Lung (tissue), 12 donors: ENCODE results near the gene MBOAT1. TPM values are rescaled to one million over a fixed set of nuclear protein-coding genes. Genes with fewer than 3 reads are reported as not detected.

Experiments used
- ATAC-seq: fragments of 200-7000 bp; cut with Tn5 transposase; one replicate; pipeline ENCODE4 v1.9.1; 2020; ENCODE audit warnings: moderate number of reproducible peaks; ENCODE audit not compliant: insufficient read depth, low FRiP score
- DNase-seq, 3 donors: peaks; one replicate each; pipeline ENCODE4 v3.0.0-alpha.2; 2013 to 2017
- H3K27ac ChIP-seq, 2 donors: one replicate each; pipeline ENCODE4 v1.5.1; 2013; ENCODE audit warnings: mild to moderate bottlenecking in 2 of 2, moderate library complexity in 2 of 2, control low read depth in 1 of 2, inconsistent platforms in 1 of 2, low read depth in 1 of 2, low read length in 1 of 2
- H3K27me3 ChIP-seq, 3 donors: one replicate each; pipeline ENCODE4 v1.5.1; 2013; ENCODE audit warnings: low read length in 2 of 3; ENCODE audit not compliant: control insufficient read depth in 3 of 3, insufficient read depth in 3 of 3
- H3K36me3 ChIP-seq, 4 donors: one replicate each; pipeline ENCODE4 v1.5.1; 2013; ENCODE audit warnings: low read length in 4 of 4, mild to moderate bottlenecking in 1 of 4, moderate library complexity in 1 of 4; ENCODE audit not compliant: control insufficient read depth in 4 of 4, insufficient read depth in 4 of 4
- H3K4me1 ChIP-seq, 5 donors: one replicate each; pipeline ENCODE4 v1.5.1; 2013; ENCODE audit warnings: low read length in 5 of 5, mild to moderate bottlenecking in 2 of 5, moderate library complexity in 1 of 5; ENCODE audit not compliant: control insufficient read depth in 5 of 5, insufficient read depth in 5 of 5
- H3K4me3 ChIP-seq: one replicate; pipeline ENCODE4 v1.5.1; 2013; ENCODE audit warnings: mild to moderate bottlenecking, control low read depth, moderate library complexity
- H3K9ac ChIP-seq, 2 donors: one replicate each; pipeline ENCODE4 v1.5.1; 2013; ENCODE audit warnings: low read length in 2 of 2, control low read depth in 1 of 2; ENCODE audit not compliant: insufficient read depth in 1 of 2
- H3K9me3 ChIP-seq, 4 donors: one replicate each; pipeline ENCODE4 v1.5.1; 2013; ENCODE audit warnings: low read length in 3 of 4, mild to moderate bottlenecking in 1 of 4, moderate library complexity in 1 of 4; ENCODE audit not compliant: control insufficient read depth in 4 of 4, insufficient read depth in 3 of 4
- CTCF ChIP-seq: IDR thresholded peaks from 2 replicates; pipeline ENCODE4 v1.5.1; 2012; ENCODE audit warnings: mild to moderate bottlenecking; ENCODE audit errors: control extremely low read depth, extremely low read depth
- WGBS, 2 donors: extraction: QIAGEN DNeasy Blood & Tissue Kit; methylation state at CpG; one replicate each; pipeline ENCODE4 v1.1.7; 2013; 5-methylcytosine and 5-hydroxymethylcytosine counted together
- polyA plus RNA-seq, 2 donors: library from polyadenylated mRNA; stranded (reverse); fragments of 200-250 nt; gene quantifications; one replicate each; pipeline ENCODE4 v1.2.1, GENCODE V29; 2013
- total RNA-seq, 2 donors: library from RNA; depleted of rRNA in 1 of 2; stranded (reverse); fragments of >200 nt in 1 of 2; gene quantifications; one replicate each; pipeline ENCODE4 v1.2.1, GENCODE V29; 2014 to 2021
- donor health status: control.
- donor health status: control.
- donor health status: Bipolar disorder and iron deficiency.
- donor health status: healthy.
- donor health status: DM: yes; HTN: yes; CAD: no.

Gene MBOAT1
- total and polyA plus RNA-seq, 4 donors = 2.3 to 27.4 (median 8.7) TPM

DNA sequence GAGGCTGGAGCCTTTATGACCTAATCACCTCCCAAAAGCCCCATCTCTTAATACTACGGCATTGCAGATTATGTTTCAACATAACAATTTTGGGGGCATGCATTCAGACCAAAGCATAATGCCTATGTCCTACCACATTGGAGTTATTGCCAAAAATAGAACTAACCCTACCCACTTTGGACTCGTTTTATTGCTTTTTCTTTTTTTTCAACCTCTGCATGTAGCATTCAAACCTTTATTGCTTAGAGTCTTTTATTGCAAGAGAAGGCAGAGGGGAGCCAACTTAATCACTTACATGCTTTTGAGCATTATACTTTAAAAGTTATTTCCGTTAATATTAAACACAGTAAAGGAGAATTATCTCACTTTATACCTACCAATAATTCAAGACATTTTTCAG is 8.1 kb upstream of the MBOAT1 start:
- no peak for TF ChIP-seq CTCF
- no peaks in the 10 kb centered on the region for H3K36me3 ChIP-seq
- H3K9ac ChIP-seq = no peak overlapping the region
- H3K9me3 ChIP-seq = no peaks in the 10 kb centered on the region
- H3K27me3 ChIP-seq = no peaks in the 10 kb centered on the region
- 88 to 94% methylated on average over 3 of the region's 3 CpGs for WGBS, 2 donors
- ATAC-seq (no peak), DNase-seq (no peak)
- no peak overlapping the region for H3K27ac ChIP-seq
- peaks cover 0 to 9% (median 1%) of the 10 kb centered on the region in 5 donors for H3K4me1 ChIP-seq
- no peak overlapping the region for H3K4me3 ChIP-seq

DNA sequence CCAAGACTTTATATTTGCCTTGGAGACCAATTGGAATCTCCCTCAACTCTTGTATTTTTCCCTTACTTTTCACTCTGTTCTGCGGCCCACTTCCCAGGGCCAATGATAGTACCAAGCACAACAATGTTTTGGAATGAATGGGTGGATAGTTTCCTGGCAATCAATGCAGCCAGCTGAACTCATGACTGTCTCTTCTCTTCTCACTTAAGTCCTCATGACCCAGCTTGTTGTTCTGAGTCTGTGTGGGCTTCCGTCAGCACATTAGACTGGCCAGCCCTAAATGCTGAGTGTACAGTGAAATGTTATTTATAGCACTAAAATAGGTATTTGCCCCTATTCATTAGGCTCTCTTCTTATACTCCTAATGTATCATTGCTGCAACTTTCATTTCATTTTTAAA is 5.6 kb upstream of the MBOAT1 start:
- peak in 2 of 3 donors; percentile 16 to 37 for DNase-seq
- no peak for TF ChIP-seq CTCF
- Histone ChIP-seq H3K4me3 (no peak overlapping the region), H3K36me3 (no peaks in the 10 kb centered on the region), H3K9me3 (no peaks in the 10 kb centered on the region), H3K4me1 (peaks cover 1 to 16% (median 6%) of the 10 kb centered on the region in 5 donors), H3K27me3 (no peaks in the 10 kb centered on the region), H3K27ac (peak overlapping the region in 1 of 2 donors; percentile 79), H3K9ac (no peak overlapping the region)
- 80 to 94% methylated on average over 2 of the region's 2 CpGs for WGBS, 2 donors
- ATAC-seq = no peak

DNA sequence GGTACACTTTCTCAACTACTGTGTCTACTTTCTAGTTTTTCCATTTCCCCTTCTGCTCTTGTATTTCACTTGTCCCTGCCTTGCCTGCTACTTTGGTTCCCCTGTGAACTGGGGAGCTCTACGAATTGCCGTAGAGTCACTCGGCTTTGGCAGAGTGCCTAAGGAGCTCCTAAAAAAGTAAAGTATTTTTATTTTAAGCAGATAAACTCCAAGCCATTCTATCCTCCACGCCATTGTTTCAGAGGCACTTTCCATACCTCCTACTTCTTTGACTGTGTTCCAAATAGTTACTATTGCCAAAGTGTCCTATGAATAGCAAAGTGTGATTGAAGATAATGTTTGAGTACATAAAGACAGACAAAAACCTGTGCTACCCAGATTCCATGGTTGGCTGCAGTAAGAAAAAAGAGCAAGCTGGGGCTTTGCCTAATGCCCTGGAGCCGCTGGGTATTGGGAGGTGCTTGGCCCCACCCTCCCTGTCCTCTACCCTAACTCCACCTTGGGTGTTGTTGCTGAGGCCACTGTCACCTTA is 5.1 kb upstream of the MBOAT1 start:
- Histone ChIP-seq H3K9me3 (no peaks in the 10 kb centered on the region), H3K9ac (no peak overlapping the region), H3K27me3 (no peaks in the 10 kb centered on the region), H3K4me1 (peaks cover 1 to 18% (median 8%) of the 10 kb centered on the region in 5 donors), H3K27ac (peak overlapping the region in 1 of 2 donors; percentile 79), H3K36me3 (no peaks in the 10 kb centered on the region), H3K4me3 (no peak overlapping the region)
- no peak for TF ChIP-seq CTCF
- peak in 2 of 3 donors; percentile 29 to 49 for DNase-seq
- no peak for ATAC-seq
- 21 to 28% methylated on average over 5 of the region's 5 CpGs for WGBS, 2 donors

DNA sequence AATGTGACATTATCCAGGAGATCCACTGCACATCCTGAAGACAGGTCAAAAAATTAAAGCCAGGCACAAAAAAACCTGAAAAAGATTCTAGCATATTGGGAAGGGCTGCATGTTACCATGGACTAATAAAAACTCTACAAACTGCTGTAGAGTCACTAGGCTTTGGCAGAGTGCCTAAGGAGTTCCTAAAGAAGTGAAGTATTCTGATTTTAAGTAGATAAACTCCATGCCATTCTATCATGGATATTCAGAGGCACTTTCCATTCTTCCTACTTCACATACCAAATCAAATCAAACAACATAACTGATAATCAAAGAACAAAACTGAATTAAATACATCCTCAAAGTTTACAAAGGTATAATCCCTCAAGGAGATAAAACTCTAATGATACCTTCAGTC is 3.0 kb upstream of the MBOAT1 start:
- Histone ChIP-seq H3K9ac (no peak overlapping the region), H3K36me3 (no peaks in the 10 kb centered on the region)
- no peak for TF ChIP-seq CTCF

More for the DNA sequence above, 3.0 kb upstream of the MBOAT1 start:
- Histone ChIP-seq H3K4me1 (peaks cover 5 to 28% (median 8%) of the 10 kb centered on the region in 5 donors), H3K27ac (no peak overlapping the region), H3K27me3 (no peaks in the 10 kb centered on the region), H3K9me3 (no peaks in the 10 kb centered on the region), H3K4me3 (no peak overlapping the region)
- no peak for DNase-seq
- ATAC-seq = no peak
